GM18520 (cell line): ENCODE measurements around the gene UBAP1L.
"Not testable (repeated sequence)": the region's sequence is repeated elsewhere in the genome, so short reads cannot be mapped to it uniquely, and the experiment has no call there.

ENCODE experiments used
- ATAC-seq: cut with Tn5 transposase; IDR thresholded peaks from one replicate; pipeline ENCODE4 v1.9.1; 2021; ENCODE audit not compliant: unreplicated experiment

UBAP1L gene

GRCh38 chr15:65100442-65100841, 14.6 kb downstream of the UBAP1L start:
- no peak for ATAC-seq

- not testable (repeated sequence) for ATAC-seq
Observed at GRCh38 chr15:65099801-65100200, 15.2 kb downstream of the UBAP1L start.

GRCh38 chr15:65099336-65099735, 15.7 kb downstream of the UBAP1L start:
- ATAC-seq: no peak

GRCh38 chr15:65097651-65098263, 17.2 kb downstream of the UBAP1L start:
- no peak for ATAC-seq

- ATAC-seq: no peak
Observed at GRCh38 chr15:65096481-65097385, 18.3 kb downstream of the UBAP1L start.

GRCh38 chr15:65095747-65096104, 19.3 kb downstream of the UBAP1L start:
- ATAC-seq: no peak

- no peak for ATAC-seq
Observed at GRCh38 chr15:65095011-65095746, 19.8 kb downstream of the UBAP1L start.

GRCh38 chr15:65094294-65094995, 20.6 kb downstream of the UBAP1L start:
- ATAC-seq: no peak

GRCh38 chr15:65093793-65094170, 21.2 kb downstream of the UBAP1L start:
- ATAC-seq: not testable (repeated sequence)

GRCh38 chr15:65092911-65093792, 21.8 kb downstream of the UBAP1L start:
- no peak for ATAC-seq

GRCh38 chr15:65091946-65092770, 22.8 kb downstream of the UBAP1L start:
- no peak for ATAC-seq

- ATAC-seq: no peak
Observed at GRCh38 chr15:65089206-65089824, 25.7 kb downstream of the UBAP1L start.

GRCh38 chr15:65088643-65089021, 26.4 kb downstream of the UBAP1L start:
- no peak for ATAC-seq

- ATAC-seq: no peak
Observed at GRCh38 chr15:65087873-65088642, 26.9 kb downstream of the UBAP1L start.

- no peak for ATAC-seq
Observed at GRCh38 chr15:65087411-65087810, 27.6 kb downstream of the UBAP1L start.

- no peak for ATAC-seq
Observed at GRCh38 chr15:65086680-65087111, 28.3 kb downstream of the UBAP1L start.

GRCh38 chr15:65085990-65086679, 28.9 kb downstream of the UBAP1L start:
- ATAC-seq: no peak
